ENCODE measurements around the gene TAS2R8. TPM values are rescaled to one million over a fixed set of nuclear protein-coding genes. Genes with fewer than 3 reads are reported as not detected.
"Not testable (repeated sequence)": the region's sequence is repeated elsewhere in the genome, so short reads cannot be mapped to it uniquely, and the experiment has no call there.

TAS2R8 gene
- total RNA-seq, 1 donor from 2014 or later, result not detected

GRCh38 chr12:10794222-10794621 is 12.9 kb downstream of the TAS2R8 start:
- DNase-seq (no peak), ATAC-seq (ENCODE audit: low read depth) (no peak)
- intact Hi-C loops (cut with micrococcal nuclease), result no loop called here
- H3K9me3 Mint-ChIP-seq, result no peaks in the 10 kb centered on the region
- H3K4me1 Mint-ChIP-seq, result no peaks in the 10 kb centered on the region
- no peaks in the 10 kb centered on the region for H3K36me3 Mint-ChIP-seq (ENCODE audit: low read depth)
- TF ChIP-seq CTCF (IDR thresholded peaks at IDR 0.05), result no peak
- no peak overlapping the region for H3K4me3 Mint-ChIP-seq
- ChIA-PET POLR2A (no interaction called here), CTCF (no interaction called here)
- peaks cover 5% of the 10 kb centered on the region for H3K27me3 Mint-ChIP-seq
- no peak overlapping the region for H3K27ac Mint-ChIP-seq

GRCh38 chr12:10791769-10792168 is 15.3 kb downstream of the TAS2R8 start:
- intact Hi-C loops (cut with micrococcal nuclease); POLR2A ChIA-PET; DNase-seq; H3K27ac Mint-ChIP-seq; ATAC-seq (ENCODE audit: low read depth); H3K4me3 Mint-ChIP-seq; H3K36me3 Mint-ChIP-seq (ENCODE audit: low read depth); H3K27me3 Mint-ChIP-seq; CTCF ChIA-PET; H3K4me1 Mint-ChIP-seq; H3K9me3 Mint-ChIP-seq: not testable (repeated sequence)

GRCh38 chr12:10783252-10783651 is 23.8 kb downstream of the TAS2R8 start:
- CTCF ChIA-PET, result no interaction called here
- Mint-ChIP-seq H3K36me3 (ENCODE audit: low read depth) (no peaks in the 10 kb centered on the region), H3K4me1 (no peaks in the 10 kb centered on the region), H3K27me3 (peaks cover 1% of the 10 kb centered on the region), H3K4me3 (no peak overlapping the region), H3K9me3 (no peaks in the 10 kb centered on the region), H3K27ac (no peak overlapping the region)
- intact Hi-C loops (cut with micrococcal nuclease), result no loop called here
- DNase-seq (no peak), ATAC-seq (ENCODE audit: low read depth) (no peak)
- no peak for TF ChIP-seq CTCF (IDR thresholded peaks at IDR 0.05)
- POLR2A ChIA-PET, result no interaction called here

GRCh38 chr12:10779103-10779502 is 28.0 kb downstream of the TAS2R8 start:
- H3K36me3 Mint-ChIP-seq (ENCODE audit: low read depth), result no peaks in the 10 kb centered on the region
- no peak for TF ChIP-seq CTCF (IDR thresholded peaks at IDR 0.05)
- ChIA-PET POLR2A (no interaction called here), CTCF (interaction anchor here (1.1 kb wide), 1 partner anchor 707 kb away, joined by 5 read pairs; no protein-coding TSS in a partner anchor)
- H3K27me3 Mint-ChIP-seq, result peaks cover 1% of the 10 kb centered on the region
- H3K4me1 Mint-ChIP-seq, result no peaks in the 10 kb centered on the region
- DNase-seq, result no peak
- no peak overlapping the region for H3K4me3 Mint-ChIP-seq
- no peak for ATAC-seq (ENCODE audit: low read depth)
- no peak overlapping the region for H3K27ac Mint-ChIP-seq
- intact Hi-C loops (cut with micrococcal nuclease), result loop anchor here (10.0 kb wide), 1 partner anchor 1256 kb away; no protein-coding TSS in a partner anchor
- no peaks in the 10 kb centered on the region for H3K9me3 Mint-ChIP-seq

GRCh38 chr12:10771132-10771733 is 35.9 kb downstream of the TAS2R8 start:
- no peak for TF ChIP-seq CTCF (IDR thresholded peaks at IDR 0.05)
- no peak for DNase-seq
- Mint-ChIP-seq H3K36me3 (ENCODE audit: low read depth) (no peaks in the 10 kb centered on the region), H3K4me1 (no peaks in the 10 kb centered on the region), H3K4me3 (no peak overlapping the region), H3K27ac (no peak overlapping the region), H3K9me3 (no peaks in the 10 kb centered on the region), H3K27me3 (peaks cover 17% of the 10 kb centered on the region)
- CTCF ChIA-PET, result interaction anchor here (0.9 to 5.2 kb wide), 8 partner anchors 21 to 1262 kb away, joined by 3 to 83 read pairs (median 4); no protein-coding TSS in a partner anchor
- POLR2A ChIA-PET, result interaction anchor here (0.5 kb wide), 1 partner anchor 593 kb away, joined by 3 read pairs; no protein-coding TSS in a partner anchor
- intact Hi-C loops (cut with micrococcal nuclease), result loop anchor here (1.0 to 10.0 kb wide), 3 partner anchors 715 to 1563 kb away; no protein-coding TSS in a partner anchor
- peak; percentile 54 for ATAC-seq (ENCODE audit: low read depth)

Data from activated B cell treated with CpG ODN at 0.5 μM for 24 hours (primary cell).